ENCODE measurements around the gene RXFP3.
"Not testable (repeated sequence)": the region's sequence is repeated elsewhere in the genome, so short reads cannot be mapped to it uniquely, and the experiment has no call there.

RXFP3 gene

DNA sequence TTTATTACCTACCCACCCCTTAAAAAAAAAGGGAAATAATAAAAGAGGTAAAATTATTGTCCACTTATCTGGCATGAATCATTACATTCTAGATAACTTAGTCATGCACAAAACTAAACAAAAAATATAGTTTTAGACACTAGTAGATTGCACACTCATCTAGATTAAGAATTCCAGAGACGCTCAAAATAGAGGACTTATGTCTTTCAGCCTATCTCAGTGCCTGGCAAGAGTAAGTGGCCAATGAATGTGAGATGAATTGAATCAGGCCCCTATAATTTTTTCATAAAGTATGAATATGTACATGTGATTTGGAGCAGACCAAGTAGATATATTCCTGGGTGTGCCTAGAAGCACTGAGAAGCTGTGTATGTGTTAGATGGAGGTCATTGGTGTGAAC, 2.0 kb upstream of the RXFP3 start:
- no peak for DNase-seq (ENCODE audit: low read depth in 2 of 3, low spot score in 1 of 3)

DNA sequence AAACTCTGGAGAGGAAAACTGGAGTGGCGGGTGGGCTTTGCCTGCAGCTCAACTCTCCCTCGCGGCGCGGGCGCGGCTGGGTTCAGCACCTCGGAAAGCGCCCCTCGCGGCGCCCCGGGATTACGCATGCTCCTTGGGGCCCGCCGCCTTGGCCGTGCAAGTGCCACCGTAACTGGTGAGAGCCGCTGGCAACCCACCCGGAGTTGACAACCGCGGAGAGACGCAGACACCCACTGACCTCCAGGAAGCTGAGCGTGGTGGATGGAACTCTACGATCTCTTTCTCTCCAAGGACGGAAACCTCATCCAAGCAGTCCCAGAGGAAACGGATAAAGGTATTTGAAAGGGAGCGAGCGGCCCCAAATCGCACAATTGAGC, 194 bp upstream of the RXFP3 start:
- peak; percentile 15 to 26 (median 24) for DNase-seq (ENCODE audit: low read depth in 2 of 3, low spot score in 1 of 3)

DNA sequence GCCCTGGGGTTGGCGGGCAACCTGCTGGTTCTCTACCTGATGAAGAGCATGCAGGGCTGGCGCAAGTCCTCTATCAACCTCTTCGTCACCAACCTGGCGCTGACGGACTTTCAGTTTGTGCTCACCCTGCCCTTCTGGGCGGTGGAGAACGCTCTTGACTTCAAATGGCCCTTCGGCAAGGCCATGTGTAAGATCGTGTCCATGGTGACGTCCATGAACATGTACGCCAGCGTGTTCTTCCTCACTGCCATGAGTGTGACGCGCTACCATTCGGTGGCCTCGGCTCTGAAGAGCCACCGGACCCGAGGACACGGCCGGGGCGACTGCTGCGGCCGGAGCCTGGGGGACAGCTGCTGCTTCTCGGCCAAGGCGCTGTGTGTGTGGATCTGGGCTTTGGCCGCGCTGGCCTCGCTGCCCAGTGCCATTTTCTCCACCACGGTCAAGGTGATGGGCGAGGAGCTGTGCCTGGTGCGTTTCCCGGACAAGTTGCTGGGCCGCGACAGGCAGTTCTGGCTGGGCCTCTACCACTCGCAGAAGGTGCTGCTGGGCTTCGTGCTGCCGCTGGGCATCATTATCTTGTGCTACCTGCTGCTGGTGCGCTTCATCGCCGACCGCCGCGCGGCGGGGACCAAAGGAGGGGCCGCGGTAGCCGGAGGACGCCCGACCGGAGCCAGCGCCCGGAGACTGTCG, 976 bp downstream of the RXFP3 start:
- no peak for DNase-seq (ENCODE audit: low read depth in 2 of 3, low spot score in 1 of 3)

DNA sequence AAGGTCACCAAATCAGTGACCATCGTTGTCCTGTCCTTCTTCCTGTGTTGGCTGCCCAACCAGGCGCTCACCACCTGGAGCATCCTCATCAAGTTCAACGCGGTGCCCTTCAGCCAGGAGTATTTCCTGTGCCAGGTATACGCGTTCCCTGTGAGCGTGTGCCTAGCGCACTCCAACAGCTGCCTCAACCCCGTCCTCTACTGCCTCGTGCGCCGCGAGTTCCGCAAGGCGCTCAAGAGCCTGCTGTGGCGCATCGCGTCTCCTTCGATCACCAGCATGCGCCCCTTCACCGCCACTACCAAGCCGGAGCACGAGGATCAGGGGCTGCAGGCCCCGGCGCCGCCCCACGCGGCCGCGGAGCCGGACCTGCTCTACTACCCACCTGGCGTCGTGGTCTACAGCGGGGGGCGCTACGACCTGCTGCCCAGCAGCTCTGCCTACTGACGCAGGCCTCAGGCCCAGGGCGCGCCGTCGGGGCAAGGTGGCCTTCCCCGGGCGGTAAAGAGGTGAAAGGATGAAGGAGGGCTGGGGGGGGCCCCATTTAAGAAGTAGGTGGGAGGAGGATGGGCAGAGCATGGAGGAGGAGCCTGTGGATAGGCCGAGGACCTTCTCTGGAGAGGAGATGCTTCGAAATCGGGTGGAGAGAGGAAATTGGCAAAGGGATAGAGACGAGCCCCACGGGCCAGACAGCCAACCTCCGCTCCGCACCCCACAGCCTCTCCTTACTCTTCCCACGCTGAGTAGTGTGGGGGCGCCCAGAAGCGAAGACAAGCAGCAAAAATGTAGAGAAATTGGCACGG, 1.7 kb downstream of the RXFP3 start:
- no peak for DNase-seq (ENCODE audit: low read depth in 2 of 3, low spot score in 1 of 3)

DNA sequence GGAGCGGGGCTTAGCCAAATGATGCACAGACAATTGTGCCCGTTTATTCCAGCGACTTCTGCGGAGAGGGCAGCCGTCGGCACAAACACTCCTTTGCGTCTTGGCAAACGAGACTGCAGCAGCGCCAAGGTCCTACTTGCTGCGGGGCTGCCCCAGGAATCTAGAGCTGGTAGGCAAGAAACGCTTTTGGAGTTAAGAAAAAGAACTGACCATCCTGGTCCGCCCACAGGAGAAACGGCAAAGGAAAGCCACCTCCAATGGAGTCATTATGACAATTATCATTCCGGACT, 2.3 kb downstream of the RXFP3 start:
- no peak for DNase-seq (ENCODE audit: low read depth in 2 of 3, low spot score in 1 of 3)

DNA sequence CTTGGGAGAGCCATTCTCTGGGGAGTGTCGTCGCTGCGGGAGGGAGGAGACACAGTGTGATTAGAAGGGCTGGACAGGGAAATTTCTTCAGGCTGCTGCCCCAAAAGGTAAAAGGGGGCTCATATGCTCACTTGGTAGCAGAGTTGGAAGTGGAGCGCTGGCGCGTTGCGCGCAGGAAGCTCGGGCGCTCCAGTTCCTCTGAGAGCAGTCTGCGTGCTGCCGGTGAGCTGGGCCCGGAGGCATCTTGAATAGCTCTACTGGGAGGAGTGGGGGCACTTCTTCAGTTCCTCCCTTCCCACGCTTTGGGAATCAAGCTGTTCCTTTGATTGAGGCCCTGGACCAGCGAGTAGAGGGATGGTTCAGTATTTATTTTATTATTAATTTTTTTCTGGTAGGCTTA, 2.7 kb downstream of the RXFP3 start:
- no peak for DNase-seq (ENCODE audit: low read depth in 2 of 3, low spot score in 1 of 3)

DNA sequence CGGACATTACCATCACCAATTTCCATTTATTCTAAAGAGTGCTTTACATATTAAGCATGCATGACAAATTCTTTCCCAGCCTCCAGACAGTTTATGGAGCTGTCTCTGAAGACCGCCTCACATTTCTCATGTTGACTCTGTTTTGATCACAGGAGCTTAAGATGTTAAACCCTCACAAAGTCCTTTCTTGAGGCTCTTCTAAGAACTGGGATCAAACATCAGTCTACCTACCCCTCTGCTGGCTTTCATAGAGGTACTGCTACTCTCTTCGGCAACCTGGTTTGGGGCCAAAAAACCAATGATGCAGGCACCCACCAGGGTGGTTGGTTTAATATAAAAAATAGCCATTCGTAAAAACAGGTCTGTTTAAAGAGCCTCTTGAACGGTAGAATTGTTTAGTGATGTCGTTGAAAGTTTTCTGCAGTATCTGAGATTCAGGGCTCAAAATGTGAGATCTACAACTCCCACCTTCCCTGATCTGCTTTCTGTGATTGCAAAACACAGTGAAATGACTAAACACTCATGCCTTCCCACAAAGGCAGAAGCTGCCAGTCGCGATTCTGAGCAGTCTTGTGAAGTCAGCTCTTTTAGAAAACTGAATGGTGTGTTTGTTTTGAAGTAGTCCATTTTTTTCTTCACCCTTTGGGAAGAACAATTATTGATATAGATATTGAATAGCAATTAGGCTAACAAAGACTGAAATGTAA, 3.5 kb downstream of the RXFP3 start:
- no peak for DNase-seq (ENCODE audit: low read depth in 2 of 3, low spot score in 1 of 3)

DNA sequence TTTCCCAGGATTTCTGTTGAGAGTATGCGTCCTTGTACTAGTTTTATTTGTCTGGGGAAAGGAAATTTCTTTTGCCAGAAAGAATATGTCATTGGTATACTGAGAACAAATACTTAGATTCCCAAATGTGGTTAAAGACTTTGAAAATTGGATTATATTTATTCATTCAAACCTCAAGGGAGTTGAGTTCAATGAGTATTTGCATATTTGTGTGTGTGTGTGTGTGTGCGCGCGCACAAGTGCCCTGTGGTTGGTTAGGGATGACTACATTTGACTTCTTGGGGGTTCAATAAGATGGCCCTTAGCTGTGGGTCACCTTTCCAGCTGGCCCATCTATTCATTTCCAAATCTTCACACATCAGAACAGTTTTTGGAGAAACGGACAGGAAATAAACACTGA, 4.9 kb downstream of the RXFP3 start:
- no peak for DNase-seq (ENCODE audit: low read depth in 2 of 3, low spot score in 1 of 3)

DNA sequence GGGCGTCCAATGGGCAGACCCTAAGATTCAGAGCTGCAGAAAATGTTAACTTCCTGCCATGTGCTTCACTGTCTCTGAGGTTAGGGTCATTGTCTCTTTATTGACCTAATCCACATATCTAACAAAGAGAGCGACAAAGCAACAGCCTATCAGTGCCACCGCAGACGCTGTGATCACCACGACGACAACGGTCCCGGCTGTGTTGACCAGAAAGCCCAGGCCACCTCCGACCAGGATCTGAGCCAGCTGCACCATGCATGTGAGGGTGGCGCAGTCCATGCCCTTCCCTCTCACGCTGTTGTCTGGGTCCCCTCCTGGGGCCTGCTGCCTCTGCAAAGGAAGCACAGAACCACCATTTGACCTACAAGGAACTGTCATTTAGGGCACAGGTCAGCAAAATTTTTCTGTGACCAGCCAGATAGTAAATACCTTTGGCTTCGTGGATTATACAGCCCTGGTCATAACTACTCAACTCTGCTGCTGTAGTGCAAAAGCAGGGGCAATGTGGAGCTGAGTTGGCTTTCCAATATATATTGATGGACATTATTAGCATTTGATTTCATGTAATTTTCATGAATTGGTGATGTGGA, 8.5 kb downstream of the RXFP3 start:
- no peak for DNase-seq (ENCODE audit: low read depth in 2 of 3, low spot score in 1 of 3)

DNA sequence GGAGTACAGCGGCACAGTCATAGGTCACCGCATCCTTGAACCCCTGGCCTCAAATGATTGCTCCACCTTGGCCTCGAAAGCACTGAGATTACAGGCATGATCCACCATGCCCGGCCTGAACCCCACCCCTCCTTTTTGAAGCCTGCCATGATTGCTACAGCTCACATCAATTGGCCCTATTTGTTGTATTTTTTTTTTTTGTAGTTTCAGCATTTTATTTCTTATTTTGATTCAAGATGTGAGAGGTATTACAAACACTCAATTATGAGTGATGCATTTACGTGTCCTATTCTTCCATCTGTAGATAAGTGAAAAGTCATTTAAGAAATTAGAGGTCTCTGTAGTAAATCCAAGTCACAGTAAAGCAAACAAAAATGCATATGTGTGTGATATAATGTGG, 16.0 kb downstream of the RXFP3 start:
- not testable (repeated sequence) for DNase-seq (ENCODE audit: low read depth in 2 of 3, low spot score in 1 of 3)

DNA sequence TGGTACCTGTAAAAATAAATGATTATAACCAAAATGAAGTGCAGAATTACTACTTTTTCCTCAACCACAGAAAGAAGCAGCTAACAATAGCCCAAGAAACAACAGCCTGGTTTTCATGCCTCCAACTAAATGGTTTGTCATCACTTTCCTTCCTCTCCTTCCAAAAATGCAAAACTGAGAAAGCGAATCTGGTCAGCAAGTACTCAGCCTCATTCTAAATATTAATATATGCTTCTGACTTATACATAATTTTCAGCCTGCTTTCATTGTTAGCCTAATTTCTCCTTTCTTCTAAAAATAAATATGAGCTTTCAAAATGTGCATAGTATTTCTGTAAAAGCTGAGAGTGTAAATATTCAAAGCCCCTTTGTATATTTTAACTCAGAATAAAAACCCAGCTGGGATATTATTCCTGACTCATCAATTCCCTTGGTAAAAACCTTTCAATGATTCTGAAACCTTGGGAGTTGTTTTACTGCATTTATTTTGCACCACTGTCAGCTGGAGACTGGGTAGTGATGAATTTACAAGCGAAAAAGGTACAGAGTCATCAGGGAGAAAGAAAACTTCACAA, 21.5 kb downstream of the RXFP3 start:
- no peak for DNase-seq (ENCODE audit: low read depth in 2 of 3, low spot score in 1 of 3)

DNA sequence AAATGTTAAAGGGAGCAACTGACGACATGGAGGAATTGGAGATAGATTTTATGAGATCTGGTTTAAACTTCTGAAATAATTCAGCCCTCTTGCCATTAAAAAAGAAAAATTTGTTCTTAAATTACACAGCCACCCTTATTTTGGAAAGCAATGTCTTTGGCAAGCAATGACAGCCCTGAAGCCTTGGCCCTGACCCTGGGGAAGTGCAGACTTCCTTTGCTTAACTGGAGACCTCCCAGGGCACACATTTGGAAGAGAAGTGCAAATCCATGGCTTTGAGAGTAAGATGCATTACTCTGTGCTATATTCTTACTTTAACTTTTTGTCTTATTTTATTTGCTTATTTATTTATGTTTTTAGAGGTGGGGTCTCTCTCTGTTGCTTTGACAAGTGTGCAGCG, 22.0 kb downstream of the RXFP3 start:
- DNase-seq (ENCODE audit: low read depth in 2 of 3, low spot score in 1 of 3), result no peak

DNA sequence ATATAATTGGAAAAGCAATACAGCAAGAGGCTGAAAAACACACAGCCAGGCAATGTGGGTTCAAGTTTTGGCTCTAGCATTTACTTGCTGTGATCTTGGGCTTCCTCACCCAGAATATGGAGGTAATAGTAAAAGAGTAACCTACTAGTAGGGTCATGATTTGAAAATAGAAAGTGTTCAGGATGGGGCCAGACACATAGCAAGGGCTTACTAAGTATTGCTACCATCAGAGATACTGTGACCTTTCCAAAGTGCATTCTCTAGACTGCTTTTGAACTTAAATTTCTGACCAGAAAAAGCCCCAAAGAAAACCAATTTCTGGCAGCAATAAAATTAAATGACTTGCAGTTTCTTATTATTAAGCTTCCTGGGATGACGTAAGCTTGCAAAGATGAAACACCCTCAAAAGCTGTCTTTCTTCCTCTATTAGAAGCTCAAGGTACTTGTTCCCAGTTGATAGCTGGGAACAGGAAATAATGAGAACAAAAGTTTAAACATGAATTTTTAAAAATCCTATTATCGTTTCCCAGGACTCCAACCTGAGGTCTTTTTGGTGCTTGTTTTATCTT, 28.0 kb downstream of the RXFP3 start:
- no peak for DNase-seq (ENCODE audit: low read depth in 2 of 3, low spot score in 1 of 3)

DNA sequence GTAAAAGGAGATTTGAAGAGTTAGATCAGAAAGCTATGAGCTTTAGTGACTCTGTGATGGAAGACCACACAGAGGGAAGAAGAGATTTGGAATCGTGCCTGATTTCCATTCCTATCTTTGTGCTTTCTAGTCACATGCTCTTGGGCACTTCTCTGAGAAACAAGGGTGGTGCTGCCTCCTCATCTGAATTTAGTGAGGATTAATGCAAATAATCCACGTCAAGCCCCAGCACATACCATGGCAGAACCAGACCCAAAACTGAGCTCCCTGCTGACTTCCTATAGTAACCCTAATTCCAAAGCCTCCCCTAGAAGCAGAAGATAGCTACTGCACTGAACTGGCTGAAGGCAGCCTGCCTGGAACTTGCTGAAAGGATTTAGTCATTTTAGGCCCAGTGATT, 30.6 kb downstream of the RXFP3 start:
- DNase-seq (ENCODE audit: low read depth in 2 of 3, low spot score in 1 of 3), result no peak

DNA sequence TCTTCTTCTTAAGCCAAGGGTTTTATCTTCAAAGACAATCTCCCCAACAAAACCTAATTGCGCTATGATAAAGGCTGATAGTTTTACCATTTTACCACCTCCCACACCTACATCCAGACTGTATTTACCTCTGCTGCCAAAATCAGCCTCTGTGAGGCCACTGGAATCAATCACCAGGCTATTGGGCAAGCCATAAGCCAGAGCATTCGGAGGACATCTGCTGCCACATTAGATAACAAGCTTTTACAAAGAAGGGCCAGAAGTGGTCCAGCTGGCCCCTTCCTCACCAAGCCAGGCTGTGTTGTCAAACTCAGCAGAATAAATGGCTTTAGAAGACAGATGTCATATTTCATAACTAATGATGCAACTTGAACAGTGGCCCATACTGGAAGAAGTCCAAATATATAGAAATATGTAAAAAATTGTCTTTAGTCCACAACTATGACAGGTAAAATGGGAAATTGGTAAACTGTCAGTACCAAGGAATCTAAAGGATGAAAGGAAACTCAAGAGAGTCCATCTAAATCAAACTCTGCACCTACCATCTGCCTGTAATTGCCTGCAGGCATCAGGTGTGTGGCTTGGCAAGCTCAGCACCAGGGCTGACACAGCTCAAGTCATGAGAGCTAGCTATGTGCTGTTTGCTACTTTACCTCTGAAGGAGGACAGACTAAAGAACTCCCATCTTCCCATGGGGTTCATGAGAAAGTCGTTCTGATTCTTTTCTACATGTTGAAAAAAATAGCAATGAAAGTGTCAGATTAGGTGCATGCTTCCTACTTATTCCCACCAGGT, 32.2 kb downstream of the RXFP3 start:
- no peak for DNase-seq (ENCODE audit: low read depth in 2 of 3, low spot score in 1 of 3)

DNA sequence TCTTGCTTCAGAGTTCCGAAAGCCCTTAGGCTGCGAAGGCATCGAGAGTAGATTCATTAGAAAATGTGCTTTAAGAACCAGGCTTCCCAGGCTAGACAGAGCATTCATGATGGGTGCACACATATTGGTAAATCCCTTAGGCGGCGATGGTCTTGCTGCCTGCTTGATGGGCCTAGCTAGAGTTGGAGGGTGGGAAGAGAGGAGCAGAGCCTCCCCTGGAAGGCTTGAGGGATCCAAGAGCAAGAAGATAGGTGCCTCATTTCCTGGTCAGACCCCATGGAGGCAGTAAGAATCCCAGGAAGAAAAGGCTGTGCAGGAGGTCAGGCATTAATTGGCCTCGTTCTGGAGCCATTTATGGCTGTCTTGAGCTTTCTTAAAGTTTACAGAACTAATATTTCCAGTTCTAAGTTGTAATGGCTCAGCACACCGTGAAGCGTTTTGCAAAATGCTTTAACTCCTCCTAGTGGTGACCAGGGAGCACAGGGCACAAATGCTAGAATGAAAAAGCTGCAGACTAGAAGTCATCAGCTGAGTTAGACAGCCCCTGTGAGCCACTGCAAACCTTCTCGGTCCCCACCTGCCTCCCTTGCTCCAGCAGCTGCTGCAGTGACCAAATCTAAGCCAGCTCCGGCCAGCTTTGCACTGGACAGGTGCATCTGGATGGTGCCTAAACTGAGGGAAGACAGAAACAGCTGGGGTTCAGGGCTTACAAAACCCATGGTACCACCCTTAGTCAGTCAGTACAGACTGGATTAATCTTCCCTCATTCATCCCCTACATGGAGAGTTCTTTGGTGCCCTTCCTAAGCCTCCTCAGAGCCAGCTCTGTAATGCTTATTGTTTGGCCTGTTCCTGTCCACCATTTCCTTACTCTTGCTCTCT, 33.6 kb downstream of the RXFP3 start:
- DNase-seq (ENCODE audit: low read depth in 2 of 3, low spot score in 1 of 3), result no peak

DNA sequence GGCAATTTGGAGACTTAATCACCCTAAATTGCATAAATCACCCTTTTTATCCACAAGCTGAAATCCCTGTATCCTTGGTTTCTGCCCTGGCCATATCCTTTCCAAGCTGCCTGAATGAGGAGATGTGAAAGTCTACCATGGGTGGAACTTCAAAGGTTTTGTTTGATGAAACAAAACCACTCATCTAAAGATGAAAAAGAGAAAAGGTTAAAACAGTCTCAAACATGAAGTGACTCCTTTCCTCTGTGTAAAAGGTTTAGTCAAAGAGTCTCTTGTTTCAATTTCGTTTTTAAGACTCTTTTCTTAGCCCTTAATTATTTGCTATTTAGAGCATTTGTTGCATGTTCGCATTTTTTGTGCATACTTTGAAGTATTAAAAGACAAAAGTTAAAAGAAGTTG, 37.1 kb downstream of the RXFP3 start:
- DNase-seq (ENCODE audit: low read depth in 2 of 3, low spot score in 1 of 3), result no peak

DNA sequence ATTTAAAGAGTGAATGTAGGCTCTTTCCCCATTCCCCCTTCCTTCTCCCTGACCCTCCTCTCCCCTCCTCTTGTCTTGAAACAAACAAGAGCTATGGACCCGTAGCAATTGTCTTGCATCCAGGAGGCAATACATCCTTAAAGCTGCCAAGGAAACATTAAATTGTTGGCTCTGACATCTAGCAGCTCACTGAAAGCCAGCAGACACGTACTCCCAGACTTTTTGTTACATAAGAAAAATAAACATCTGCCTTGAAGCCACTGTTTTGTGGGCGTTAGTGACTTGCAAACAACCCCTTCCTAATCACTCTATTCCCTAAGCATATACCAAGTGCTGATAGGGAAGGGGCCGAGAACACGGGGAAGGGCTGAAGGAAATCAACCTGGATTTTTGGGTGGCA, 39.7 kb downstream of the RXFP3 start:
- DNase-seq (ENCODE audit: low read depth in 2 of 3, low spot score in 1 of 3), result no peak

DNA sequence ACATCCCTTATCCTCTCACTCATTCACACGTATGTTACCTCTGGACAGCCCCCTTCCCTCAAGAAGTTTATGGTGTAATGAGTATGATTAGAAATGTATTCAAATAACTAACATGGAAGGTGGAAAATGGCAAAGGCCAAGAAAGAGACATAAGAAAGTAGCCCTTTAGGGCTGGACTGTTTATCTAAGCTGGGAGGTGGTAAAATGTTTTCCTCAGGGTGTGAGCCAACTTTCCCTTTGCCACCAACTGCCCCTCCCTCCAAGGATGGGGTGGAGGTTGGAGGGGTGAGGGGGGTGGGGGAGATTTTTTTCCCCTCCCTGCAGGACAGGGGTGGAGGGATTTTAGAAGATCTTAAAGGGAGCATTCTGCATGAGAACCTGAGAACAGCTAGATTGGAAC, 40.1 kb downstream of the RXFP3 start:
- no peak for DNase-seq (ENCODE audit: low read depth in 2 of 3, low spot score in 1 of 3)

DNA sequence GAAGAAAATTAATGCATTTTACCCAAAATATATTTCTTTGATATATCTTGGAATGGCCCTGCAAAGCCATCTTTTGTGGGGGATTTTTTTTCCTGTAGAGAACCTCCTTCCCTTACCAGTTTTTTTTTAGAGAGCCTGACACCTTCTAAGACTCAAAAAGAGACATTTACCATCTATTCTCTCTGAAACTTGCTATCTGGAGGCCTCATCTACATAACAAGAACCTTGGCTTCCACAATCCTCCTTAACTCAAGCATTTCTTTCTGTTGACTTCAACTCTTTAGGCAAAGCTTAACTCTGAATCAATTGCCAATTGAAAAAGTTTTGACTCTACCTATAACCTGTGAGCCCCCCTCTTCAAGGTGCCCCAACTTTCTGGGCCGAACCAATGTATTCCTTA, 42.1 kb downstream of the RXFP3 start:
- no peak for DNase-seq (ENCODE audit: low read depth in 2 of 3, low spot score in 1 of 3)
